ENCODE data around the gene TNS3. TPM values are rescaled to one million over a fixed set of nuclear protein-coding genes. Genes with fewer than 3 reads are reported as not detected.
"Not testable (repeated sequence)": the region's sequence is repeated elsewhere in the genome, so short reads cannot be mapped to it uniquely, and the experiment has no call there.

TNS3 gene
- total RNA-seq, 1 experiment from 2014 or later = 143 TPM

GRCh38 chr7:47262881-47263280 lies 319.0 kb downstream of the TNS3 start:
- no peak overlapping the region for H2AFZ ChIP-seq
- POLR2A ChIA-PET (ENCODE audit: unreplicated experiment) = no interaction called here
- H3F3A ChIP-seq (ENCODE audit: insufficient read depth, low read depth) = peaks cover 4% of the 10 kb centered on the region
- TF ChIP-seq EZH2 (IDR thresholded peaks at IDR 0.05; ENCODE audit: low read depth) = no peak
- TF ChIP-seq CTCF (conservative IDR thresholded peaks at IDR 0.05) = no peak
- no TSS peak for BruUV-seq (replicated peaks)
- H3K4me2 ChIP-seq = no peak overlapping the region
- intact Hi-C loops (cut with micrococcal nuclease; ENCODE audit: unreplicated experiment) = loop anchor here (10.0 kb wide), 1 partner anchor 142 kb away; no protein-coding TSS in a partner anchor
- peaks cover 10% of the 10 kb centered on the region for H3K4me1 ChIP-seq (replicated peaks; ENCODE audit: insufficient read depth)
- H3K9me3 ChIP-seq (ENCODE audit: insufficient read depth, low read depth) = no peaks in the 10 kb centered on the region
- no peaks in the 10 kb centered on the region for H3K9me2 ChIP-seq (ENCODE audit: insufficient read depth)
- H4K20me1 ChIP-seq (ENCODE audit: insufficient read depth) = no peaks in the 10 kb centered on the region
- no peak overlapping the region for H3K4me3 ChIP-seq
- no peaks in the 10 kb centered on the region for H3K79me2 ChIP-seq (ENCODE audit: low read depth)
- H3K27ac ChIP-seq = no peak overlapping the region
- CTCF ChIA-PET = no interaction called here
- no peaks in the 10 kb centered on the region for H3K36me3 ChIP-seq (ENCODE audit: low read depth)
- H3K27me3 ChIP-seq (ENCODE audit: insufficient read depth, low read depth) = no peaks in the 10 kb centered on the region
- no peak for DNase-seq

- H3K36me3 ChIP-seq (ENCODE audit: low read depth) = not testable (repeated sequence)
Observed at GRCh38 chr7:47262160-47262559, 319.8 kb downstream of the TNS3 start.

GRCh38 chr7:47260270-47260669 lies 321.6 kb downstream of the TNS3 start:
- no peak overlapping the region for H3K4me3 ChIP-seq
- H3F3A ChIP-seq (ENCODE audit: insufficient read depth, low read depth) = no peaks in the 10 kb centered on the region
- H3K27me3 ChIP-seq (ENCODE audit: insufficient read depth, low read depth) = no peaks in the 10 kb centered on the region
- H3K36me3 ChIP-seq (ENCODE audit: low read depth) = no peaks in the 10 kb centered on the region
- intact Hi-C loops (cut with micrococcal nuclease; ENCODE audit: unreplicated experiment) = loop anchor here (10.0 kb wide), 1 partner anchor 145 kb away; no protein-coding TSS in a partner anchor
- H4K20me1 ChIP-seq (ENCODE audit: insufficient read depth) = no peaks in the 10 kb centered on the region
- no TSS peak for BruUV-seq (replicated peaks)
- no peaks in the 10 kb centered on the region for H3K79me2 ChIP-seq (ENCODE audit: low read depth)
- H3K4me1 ChIP-seq (replicated peaks; ENCODE audit: insufficient read depth) = peaks cover 3% of the 10 kb centered on the region; the same call in 1 of the 2 replicates
- no peak for DNase-seq
- TF ChIP-seq EZH2 (IDR thresholded peaks at IDR 0.05; ENCODE audit: low read depth) (no peak), CTCF (conservative IDR thresholded peaks at IDR 0.05) (no peak)
- POLR2A ChIA-PET (ENCODE audit: unreplicated experiment) = no interaction called here
- H3K9me2 ChIP-seq (ENCODE audit: insufficient read depth) = no peaks in the 10 kb centered on the region
- CTCF ChIA-PET = no interaction called here
- H3K9me3 ChIP-seq (ENCODE audit: insufficient read depth, low read depth) = no peaks in the 10 kb centered on the region
- no peak overlapping the region for H3K4me2 ChIP-seq
- H2AFZ ChIP-seq = no peak overlapping the region
- H3K27ac ChIP-seq = no peak overlapping the region

More at GRCh38 chr7:47262160-47262559, 319.8 kb downstream of the TNS3 start:
- H3K4me2 ChIP-seq; H3K79me2 ChIP-seq (ENCODE audit: low read depth); POLR2A ChIA-PET (ENCODE audit: unreplicated experiment); H3K9me3 ChIP-seq (ENCODE audit: insufficient read depth, low read depth); H3K27me3 ChIP-seq (ENCODE audit: insufficient read depth, low read depth); H2AFZ ChIP-seq; H3K27ac ChIP-seq; CTCF ChIA-PET; H3K4me3 ChIP-seq; DNase-seq; BruUV-seq (replicated peaks); H3K9me2 ChIP-seq (ENCODE audit: insufficient read depth); H3F3A ChIP-seq (ENCODE audit: insufficient read depth, low read depth); H4K20me1 ChIP-seq (ENCODE audit: insufficient read depth): not testable (repeated sequence)
- peaks cover 10% of the 10 kb centered on the region for H3K4me1 ChIP-seq (replicated peaks; ENCODE audit: insufficient read depth)
- intact Hi-C loops (cut with micrococcal nuclease; ENCODE audit: unreplicated experiment) = loop anchor here (10.0 kb wide), 1 partner anchor 143 kb away; no protein-coding TSS in a partner anchor

GRCh38 chr7:47259682-47260081 lies 322.2 kb downstream of the TNS3 start:
- Histone ChIP-seq H3K27ac (no peak overlapping the region), H3K4me3 (no peak overlapping the region), H3K79me2 (ENCODE audit: low read depth) (no peaks in the 10 kb centered on the region), H3K4me2 (no peak overlapping the region), H4K20me1 (ENCODE audit: insufficient read depth) (no peaks in the 10 kb centered on the region), H3K9me2 (ENCODE audit: insufficient read depth) (no peaks in the 10 kb centered on the region), H3F3A (ENCODE audit: insufficient read depth, low read depth) (no peaks in the 10 kb centered on the region), H3K27me3 (ENCODE audit: insufficient read depth, low read depth) (no peaks in the 10 kb centered on the region), H3K36me3 (ENCODE audit: low read depth) (no peaks in the 10 kb centered on the region), H3K4me1 (replicated peaks; ENCODE audit: insufficient read depth) (peaks cover 7% of the 10 kb centered on the region), H2AFZ (no peak overlapping the region), H3K9me3 (ENCODE audit: insufficient read depth, low read depth) (no peaks in the 10 kb centered on the region)
- CTCF ChIA-PET = interaction anchor here (0.7 kb wide), 1 partner anchor 679 kb away, joined by 3 read pairs; no protein-coding TSS in a partner anchor
- BruUV-seq (replicated peaks) = no TSS peak
- intact Hi-C loops (cut with micrococcal nuclease; ENCODE audit: unreplicated experiment) = loop anchor here (10.0 kb wide), 1 partner anchor 145 kb away; no protein-coding TSS in a partner anchor
- TF ChIP-seq CTCF (conservative IDR thresholded peaks at IDR 0.05) (no peak), EZH2 (IDR thresholded peaks at IDR 0.05; ENCODE audit: low read depth) (no peak)
- no peak for DNase-seq
- POLR2A ChIA-PET (ENCODE audit: unreplicated experiment) = no interaction called here
